HepG2 (cell line): ENCODE data around the gene NMNAT3. TPM values are rescaled to one million over a fixed set of nuclear protein-coding genes. Genes with fewer than 3 reads are reported as not detected.
A peak's percentile ranks its signal among the peaks of the same experiment; 100 is the strongest.

Experiments used
- GTF3A ChIP-seq: sonication (generic); formaldehyde crosslinking; conservative IDR thresholded peaks from 2 replicates; pipeline ENCODE4 v1.4.0; 2020; ENCODE audit warnings: mild to moderate bottlenecking, missing genetic modification reagents
- HNF1A ChIP-seq, 2 experiments: sonication (generic) in 1 of 2; formaldehyde crosslinking in 1 of 2; IDR thresholded peaks; 2 replicates each; pipeline versions ENCODE4 v1.4.0 to v1.6.1; 2016 to 2020; ENCODE audit warnings: borderline replicate concordance in 1 of 2, low read depth in 1 of 2, mild to moderate bottlenecking in 1 of 2, missing genetic modification reagents in 1 of 2
- KDM4B ChIP-seq: sonication (generic); formaldehyde crosslinking; IDR thresholded peaks from 2 replicates; pipeline ENCODE4 v1.4.0; 2020; ENCODE audit warnings: missing genetic modification reagents
- KIAA2018 ChIP-seq: sonication (generic); formaldehyde crosslinking; IDR thresholded peaks from 2 replicates; pipeline ENCODE4 v1.5.0; 2020; ENCODE audit warnings: mild to moderate bottlenecking, missing genetic modification reagents, borderline replicate concordance
- MXD3 ChIP-seq: IDR thresholded peaks from 2 replicates; pipeline ENCODE4 v1.6.1; 2016; ENCODE audit warnings: mild to moderate bottlenecking, missing biosample characterization, missing genetic modification reagents
- PHF8 ChIP-seq: sonication (generic); formaldehyde crosslinking; IDR thresholded peaks from 2 replicates; pipeline ENCODE4 v1.5.0; 2020; ENCODE audit warnings: missing genetic modification reagents
- SKI ChIP-seq: fragments of 450-650 bp; IDR thresholded peaks from one replicate; pipeline ENCODE4 v1.6.1; 2018; ENCODE audit warnings: mild to moderate bottlenecking; ENCODE audit not compliant: partially characterized antibody
- SRSF9 ChIP-seq: fragments of 200-400 bp; formaldehyde crosslinking; IDR thresholded peaks from 2 replicates; pipeline ENCODE4 v1.6.1; 2018; ENCODE audit warnings: borderline replicate concordance, mild to moderate bottlenecking, low read depth, low read length; ENCODE audit not compliant: insufficient read depth, poor library complexity, severe bottlenecking
- ZFY ChIP-seq: sonication (generic); formaldehyde crosslinking; IDR thresholded peaks from 2 replicates; pipeline ENCODE4 v1.4.0; 2020; ENCODE audit warnings: missing genetic modification reagents
- ZNF275 ChIP-seq: sonication (generic); formaldehyde crosslinking; IDR thresholded peaks from 2 replicates; pipeline ENCODE4 v1.8.0; 2022; ENCODE audit warnings: missing genetic modification reagents, mild to moderate bottlenecking, inconsistent platforms, borderline replicate concordance
- ZNF354B ChIP-seq: sonication (generic); formaldehyde crosslinking; IDR thresholded peaks from 2 replicates; pipeline ENCODE4 v1.8.0; 2022; ENCODE audit warnings: mild to moderate bottlenecking, missing genetic modification reagents
- ZNF75D ChIP-seq: sonication (generic); formaldehyde crosslinking; IDR thresholded peaks from 2 replicates; pipeline ENCODE4 v1.8.1; 2023; ENCODE audit warnings: missing genetic modification reagents, mild to moderate bottlenecking, borderline replicate concordance
- polyA plus RNA-seq, 8 experiments: library from polyadenylated mRNA; depleted of rRNA in 3 of 8; stranded (reverse) in 7 of 8; unstranded in 1 of 8; fragments of >200 nt; fragmentation: Illumina TruSeq in 4 of 8; extraction: Trizol in 4 of 8; gene quantifications; 2 replicates each; pipeline versions ENCODE4 v1.2.1 to v1.2.3, GENCODE V29; 2011 to 2016; ENCODE audit warnings: low read depth in 4 of 8, missing spikeins in 1 of 8, mixed read lengths in 1 of 8; ENCODE audit not compliant: insufficient read depth in 1 of 8
- total RNA-seq, 5 experiments: library from RNA; depleted of rRNA; stranded (reverse); fragments of >200 nt; fragmentation: Illumina TruSeq; extraction: Trizol; gene quantifications; 2 replicates each; pipeline ENCODE4 v1.2.3, GENCODE V29; 2016; ENCODE audit warnings: low read depth in 1 of 5

The NMNAT3 gene
- total and polyA plus RNA-seq, 2 of the 13 experiments (the other 11 are each of a cell fraction or from before 2014, with no cell fraction given), result 6.1 to 7.0 TPM

GRCh38 chr3:139677388-139678155 is at the start of gene NMNAT3 (continued):
- TF ChIP-seq KDM4B (CRISPR knock-in tag) (no peak), MXD3 (CRISPR knock-in tag) (peak; percentile 68), SRSF9 (no peak), ZNF275 (no peak), HNF1A (IDR thresholded peaks at IDR 0.05; ENCODE audit: low read depth) (no peak), HNF1A (CRISPR knock-in tag; IDR thresholded peaks at IDR 0.05; ENCODE audit: borderline replicate concordance) (no peak; the same call in 1 of the 2 replicates), GTF3A (no peak), KIAA2018 (CRISPR knock-in tag) (0 out of 2 replicates have a peak, but pooled peaks have one; percentile 64), SKI (peak; percentile 88), ZNF75D (CRISPR knock-in tag) (no peak), ZFY (CRISPR knock-in tag) (peak; percentile 83), PHF8 (CRISPR knock-in tag) (peak; percentile 82), ZNF354B (CRISPR knock-in tag) (0 out of 2 replicates have a peak, but pooled peaks have one; percentile 58)
